HUES48 (cell line): ENCODE data around the gene LRRC52.
"Not testable (repeated sequence)": the region's sequence is repeated elsewhere in the genome, so short reads cannot be mapped to it uniquely, and the experiment has no call there.

ENCODE experiments used
- H3K27ac ChIP-seq: one replicate; pipeline ENCODE4 v1.7.0; 2013; ENCODE audit warnings: low read depth, low read length, inconsistent platforms
- H3K27me3 ChIP-seq: 2 replicates; pipeline ENCODE4 v1.6.1; 2013; ENCODE audit warnings: mild to moderate bottlenecking, low read length; ENCODE audit not compliant: control insufficient read depth, insufficient read depth
- H3K36me3 ChIP-seq: 2 replicates; pipeline ENCODE4 v1.6.1; 2013; ENCODE audit warnings: low read length; ENCODE audit not compliant: control insufficient read depth, insufficient read depth
- H3K4me1 ChIP-seq: 2 replicates; pipeline ENCODE4 v1.6.1; 2013; ENCODE audit warnings: mild to moderate bottlenecking, low read length; ENCODE audit not compliant: control insufficient read depth, insufficient read depth
- H3K4me3 ChIP-seq: 2 replicates; pipeline ENCODE4 v1.5.1; 2013; ENCODE audit warnings: mild to moderate bottlenecking, low read depth, low read length
- H3K9ac ChIP-seq: 2 replicates; pipeline ENCODE4 v1.6.1; 2013; ENCODE audit warnings: mild to moderate bottlenecking, low read depth, low read length, moderate library complexity
- H3K9me3 ChIP-seq: 2 replicates; pipeline ENCODE4 v1.6.1; 2013; ENCODE audit warnings: low read length; ENCODE audit not compliant: control insufficient read depth, insufficient read depth

The LRRC52 gene

DNA sequence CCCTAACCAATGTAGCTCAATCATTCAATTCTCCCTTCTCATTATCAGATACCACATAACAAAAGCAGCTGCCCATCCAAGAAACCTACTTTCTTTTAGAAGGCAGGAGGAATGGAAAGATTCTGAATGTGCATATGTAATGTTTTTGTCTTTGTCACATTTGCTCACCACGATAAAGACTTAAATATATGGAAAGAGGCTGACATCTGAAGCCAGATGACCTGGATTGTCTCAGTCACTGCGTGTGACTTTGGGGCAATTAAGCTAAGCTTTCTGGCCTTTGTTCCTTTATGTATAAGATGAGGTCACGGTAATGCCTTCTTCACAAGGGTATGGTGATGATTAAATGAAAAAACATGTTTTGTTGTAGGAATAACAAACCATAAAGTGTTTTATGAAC is 42.6 kb downstream of the LRRC52 start:
- Histone ChIP-seq H3K27me3 (no peaks in the 10 kb centered on the region; the same call in 1 of the 2 replicates), H3K4me1 (peaks cover 2% of the 10 kb centered on the region; the same call in 1 of the 2 replicates), H3K36me3 (no peaks in the 10 kb centered on the region), H3K4me3 (no peak overlapping the region), H3K27ac (no peak overlapping the region), H3K9me3 (no peaks in the 10 kb centered on the region), H3K9ac (no peak overlapping the region)

DNA sequence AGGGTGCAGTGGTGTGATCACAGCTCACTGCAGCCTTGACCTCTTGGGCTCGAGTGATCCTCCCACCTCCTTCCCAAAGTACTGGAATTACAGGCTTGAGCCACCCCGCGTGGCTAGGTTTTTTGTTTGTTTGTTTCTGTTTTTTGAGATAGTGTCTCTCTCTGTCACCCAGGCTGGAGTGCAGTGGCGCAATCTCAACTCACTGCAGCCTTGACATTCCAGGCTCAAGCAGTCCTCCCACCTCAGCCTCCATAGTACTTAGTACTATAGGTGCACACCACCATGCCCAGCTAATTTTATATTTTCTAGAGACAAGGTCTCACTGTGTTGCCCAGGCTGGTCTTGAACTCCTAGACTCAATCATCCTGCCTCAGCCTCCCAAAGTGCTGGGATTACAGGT is 47.6 kb downstream of the LRRC52 start:
- H3K9me3 ChIP-seq, H3K27ac ChIP-seq, H3K36me3 ChIP-seq, H3K4me1 ChIP-seq, H3K4me3 ChIP-seq, H3K27me3 ChIP-seq, H3K9ac ChIP-seq: not testable (repeated sequence)

DNA sequence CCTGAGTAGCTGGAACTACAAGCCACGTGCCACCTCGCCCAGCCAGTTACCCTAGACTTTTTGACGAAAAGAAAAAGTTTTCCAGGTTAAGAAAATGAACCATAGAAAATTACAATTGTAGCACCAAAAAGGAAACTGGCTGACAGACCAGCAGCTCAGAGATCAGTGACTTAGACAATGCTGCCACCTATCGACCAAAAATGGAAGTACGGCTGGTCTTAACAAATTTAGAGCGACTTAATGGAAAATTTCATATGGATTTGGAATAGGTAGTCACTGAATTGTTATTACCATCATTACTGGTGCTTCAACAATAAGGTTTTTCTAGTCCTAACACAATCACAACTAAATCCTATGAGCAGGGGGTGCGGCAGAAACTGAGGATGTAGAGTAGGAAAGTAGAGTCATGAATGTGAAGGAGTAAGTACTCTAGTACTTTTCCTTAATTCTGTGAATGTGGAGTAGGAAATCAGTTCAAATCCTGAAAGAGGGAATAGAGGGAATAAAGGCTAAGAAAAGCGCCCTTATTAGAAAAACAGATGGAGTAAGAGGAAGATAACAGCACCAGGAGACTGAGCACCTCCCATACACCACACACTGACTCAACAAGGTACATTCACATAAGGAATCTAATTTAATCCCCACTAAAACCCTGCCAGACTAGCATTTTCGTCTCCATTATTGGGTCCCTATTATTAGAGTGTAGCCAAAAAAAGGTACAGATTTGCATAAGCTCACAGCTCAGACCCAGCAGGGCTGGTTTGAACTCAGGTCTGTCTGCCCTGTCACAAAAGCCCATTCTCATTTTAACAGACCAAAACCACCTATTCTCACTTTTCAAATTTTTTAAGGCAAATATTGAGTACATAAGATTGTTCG is 49.4 kb downstream of the LRRC52 start:
- peaks cover 3% of the 10 kb centered on the region; the same call in 1 of the 2 replicates for H3K4me1 ChIP-seq
- no peaks in the 10 kb centered on the region for H3K9me3 ChIP-seq
- no peak overlapping the region for H3K9ac ChIP-seq
- H3K27ac ChIP-seq, result no peak overlapping the region
- no peaks in the 10 kb centered on the region for H3K36me3 ChIP-seq
- no peak overlapping the region for H3K4me3 ChIP-seq
- peaks cover 4% of the 10 kb centered on the region; the same call in 1 of the 2 replicates for H3K27me3 ChIP-seq

DNA sequence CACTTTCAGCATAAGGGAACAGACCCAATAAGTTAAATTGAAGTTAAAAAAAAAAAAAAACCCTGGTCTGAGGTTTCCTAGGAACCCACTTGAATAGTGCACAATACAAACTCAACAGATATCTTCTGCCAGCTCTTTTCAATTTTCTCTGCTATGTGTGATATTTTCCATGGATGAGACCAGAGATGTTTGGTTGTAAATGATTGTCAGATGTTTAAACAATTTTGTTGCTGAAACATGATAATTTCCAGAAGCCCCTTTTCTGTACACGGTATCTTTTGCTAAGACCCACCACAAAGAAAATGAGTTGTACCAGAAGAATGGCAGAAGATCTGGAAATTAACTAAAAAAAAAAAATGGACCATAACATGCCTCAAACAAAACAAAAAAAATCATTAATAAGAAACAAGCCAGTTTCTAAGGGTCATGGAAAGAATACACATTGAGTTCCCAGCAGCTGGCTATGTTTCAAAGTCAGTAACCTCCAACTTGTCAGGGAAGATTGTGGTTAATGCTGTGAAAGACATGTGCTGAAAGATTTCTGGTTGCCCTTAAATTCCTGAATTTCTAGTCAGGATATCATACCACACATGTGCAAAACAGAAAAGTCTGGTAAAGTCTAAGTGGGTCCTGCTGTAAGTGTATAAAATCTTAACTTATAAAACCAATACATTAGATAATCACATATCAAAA is 51.6 kb downstream of the LRRC52 start:
- H3K4me1 ChIP-seq, result peaks cover 12% of the 10 kb centered on the region
- H3K36me3 ChIP-seq, result no peaks in the 10 kb centered on the region
- peaks cover 4% of the 10 kb centered on the region; the same call in 1 of the 2 replicates for H3K27me3 ChIP-seq
- no peaks in the 10 kb centered on the region for H3K9me3 ChIP-seq
- no peak overlapping the region for H3K4me3 ChIP-seq
- no peak overlapping the region for H3K27ac ChIP-seq
- H3K9ac ChIP-seq, result no peak overlapping the region

DNA sequence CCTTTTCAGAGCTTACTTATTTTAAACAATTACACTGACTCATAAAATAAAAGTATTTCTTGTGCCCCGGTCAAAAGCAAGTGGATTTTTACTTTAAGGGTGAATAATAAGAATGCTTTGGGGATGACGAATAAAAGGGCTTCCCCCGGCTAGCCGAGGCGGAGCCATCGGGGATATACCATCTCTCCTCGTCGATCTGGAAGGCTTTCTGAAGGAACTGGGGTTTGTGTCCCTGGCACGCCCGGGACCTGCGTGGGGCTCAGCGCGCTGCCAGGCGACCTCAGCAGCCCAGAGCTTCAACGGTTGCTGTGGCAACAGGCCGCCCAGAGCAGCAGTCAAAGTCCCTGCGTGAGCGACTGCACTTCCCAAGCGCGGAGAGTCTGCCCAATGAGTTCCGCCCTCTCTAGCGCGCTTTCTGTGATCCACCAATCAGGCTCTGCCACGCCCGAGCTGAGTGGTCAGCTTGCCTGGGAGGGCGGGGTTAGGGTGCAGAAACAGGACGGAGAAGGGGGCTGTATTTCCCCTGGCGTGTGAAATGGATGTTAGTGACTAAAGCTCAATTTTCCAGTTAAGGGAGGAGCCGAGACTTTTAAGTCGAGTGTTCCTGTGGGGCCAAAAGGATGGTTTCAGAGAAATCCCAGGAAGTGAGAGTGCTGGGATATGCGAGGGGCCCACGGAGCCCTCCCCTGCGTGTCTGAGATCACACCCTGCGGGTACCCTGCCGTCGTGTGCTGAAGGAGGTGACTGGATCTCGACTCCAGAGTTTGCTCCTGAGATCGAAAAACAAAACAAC is 54.3 kb downstream of the LRRC52 start:
- Histone ChIP-seq H3K27ac (peak overlapping the region; percentile 75), H3K9ac (peak overlapping the region; percentile 80), H3K4me3 (peak overlapping the region; percentile 84), H3K4me1 (peaks cover 12% of the 10 kb centered on the region), H3K9me3 (no peaks in the 10 kb centered on the region), H3K27me3 (peaks cover 4% of the 10 kb centered on the region; the same call in 1 of the 2 replicates), H3K36me3 (no peaks in the 10 kb centered on the region)

DNA sequence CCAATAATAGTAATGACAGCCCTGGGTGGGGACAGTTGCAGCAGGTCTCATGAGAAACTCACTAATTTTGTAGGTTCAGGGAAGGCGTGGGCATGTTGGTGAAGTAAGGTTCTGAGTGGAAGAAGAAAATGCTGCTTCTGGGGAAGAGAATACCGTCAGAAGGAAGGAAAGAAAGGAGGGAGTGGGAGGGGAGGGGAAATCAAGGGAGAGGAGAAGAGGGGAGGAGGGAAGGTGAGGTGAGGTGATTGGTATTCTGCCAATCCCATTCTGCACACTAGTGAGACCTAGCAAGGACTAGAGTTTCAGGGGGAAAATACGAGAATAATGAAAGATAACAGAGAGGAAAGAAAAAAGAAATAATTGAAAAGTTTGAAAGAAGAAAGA is 54.9 kb downstream of the LRRC52 start:
- H3K27ac ChIP-seq, result peak overlapping the region; percentile 75
- H3K4me1 ChIP-seq, result peaks cover 9% of the 10 kb centered on the region
- H3K9ac ChIP-seq, result peak overlapping the region; percentile 80
- H3K4me3 ChIP-seq, result peak overlapping the region; percentile 84
- H3K36me3 ChIP-seq, result no peaks in the 10 kb centered on the region
- H3K9me3 ChIP-seq, result no peaks in the 10 kb centered on the region
- peaks cover 4% of the 10 kb centered on the region; the same call in 1 of the 2 replicates for H3K27me3 ChIP-seq

DNA sequence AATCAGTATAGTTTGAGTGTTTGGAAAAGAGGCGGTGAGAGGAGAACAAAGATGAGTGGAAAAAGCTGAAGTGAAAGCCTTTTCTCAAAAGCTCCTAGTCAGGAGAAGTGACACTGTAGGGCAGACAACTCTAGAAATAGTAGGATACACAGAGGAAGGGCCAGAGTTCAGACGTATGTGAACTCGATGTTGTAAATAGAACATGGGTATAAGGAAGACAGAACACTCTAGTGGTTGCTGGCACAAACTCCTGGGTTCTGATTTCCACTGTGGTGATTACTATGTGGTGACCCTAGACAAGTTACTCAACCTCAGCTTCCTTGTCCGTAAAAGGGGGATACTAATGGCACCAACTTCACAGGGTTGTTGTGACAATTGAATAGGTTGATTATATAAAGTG is 57.0 kb downstream of the LRRC52 start:
- H3K9me3 ChIP-seq, result no peaks in the 10 kb centered on the region
- no peak overlapping the region for H3K9ac ChIP-seq
- peaks cover 9% of the 10 kb centered on the region for H3K4me1 ChIP-seq
- H3K36me3 ChIP-seq, result no peaks in the 10 kb centered on the region
- H3K27me3 ChIP-seq, result no peaks in the 10 kb centered on the region
- no peak overlapping the region for H3K27ac ChIP-seq
- no peak overlapping the region for H3K4me3 ChIP-seq

DNA sequence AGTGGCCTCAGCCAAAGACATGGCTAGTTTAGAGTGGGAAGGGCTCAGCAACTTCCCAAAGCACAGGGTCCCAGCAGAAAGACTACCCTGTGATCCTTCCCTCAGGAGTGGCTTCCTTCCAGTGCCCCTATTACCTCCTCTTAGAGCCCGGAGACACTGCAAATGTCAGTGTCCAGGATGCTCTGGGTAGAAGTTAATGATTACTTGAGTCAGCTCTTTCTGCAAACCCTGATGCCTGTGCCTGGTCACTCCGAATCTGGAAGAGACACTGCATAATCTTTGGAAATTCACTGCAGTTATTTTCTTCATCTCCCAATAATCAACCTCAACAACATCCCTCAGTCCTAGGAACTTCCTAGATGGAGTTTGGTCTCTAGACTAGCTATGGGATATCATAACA is 60.0 kb downstream of the LRRC52 start:
- Histone ChIP-seq H3K27ac (no peak overlapping the region), H3K27me3 (no peaks in the 10 kb centered on the region), H3K9me3 (no peaks in the 10 kb centered on the region), H3K9ac (no peak overlapping the region), H3K4me3 (no peak overlapping the region), H3K4me1 (peaks cover 5% of the 10 kb centered on the region), H3K36me3 (no peaks in the 10 kb centered on the region)

DNA sequence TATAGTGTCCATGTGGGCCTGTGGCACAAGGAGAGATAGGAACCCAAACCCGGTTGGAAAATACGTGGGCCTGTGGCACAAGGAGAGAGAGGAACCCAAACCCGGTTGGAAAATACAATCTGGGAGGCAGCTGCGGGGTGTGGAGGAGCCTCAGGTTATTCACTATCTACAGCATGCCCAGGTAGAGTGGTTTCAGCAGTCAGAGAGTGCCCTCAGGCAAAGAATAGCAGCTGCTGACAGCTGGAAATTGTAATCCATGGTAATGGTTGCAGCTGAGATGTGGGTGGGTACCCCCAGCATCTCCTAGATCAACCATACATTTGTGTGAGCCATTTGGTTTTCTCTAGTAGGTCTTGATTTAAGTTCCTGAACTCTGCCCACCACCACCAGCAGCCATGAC is 61.4 kb downstream of the LRRC52 start:
- Histone ChIP-seq H3K36me3 (no peaks in the 10 kb centered on the region), H3K9ac (no peak overlapping the region), H3K27ac (no peak overlapping the region), H3K9me3 (no peaks in the 10 kb centered on the region), H3K4me3 (no peak overlapping the region), H3K27me3 (no peaks in the 10 kb centered on the region), H3K4me1 (no peaks in the 10 kb centered on the region)

DNA sequence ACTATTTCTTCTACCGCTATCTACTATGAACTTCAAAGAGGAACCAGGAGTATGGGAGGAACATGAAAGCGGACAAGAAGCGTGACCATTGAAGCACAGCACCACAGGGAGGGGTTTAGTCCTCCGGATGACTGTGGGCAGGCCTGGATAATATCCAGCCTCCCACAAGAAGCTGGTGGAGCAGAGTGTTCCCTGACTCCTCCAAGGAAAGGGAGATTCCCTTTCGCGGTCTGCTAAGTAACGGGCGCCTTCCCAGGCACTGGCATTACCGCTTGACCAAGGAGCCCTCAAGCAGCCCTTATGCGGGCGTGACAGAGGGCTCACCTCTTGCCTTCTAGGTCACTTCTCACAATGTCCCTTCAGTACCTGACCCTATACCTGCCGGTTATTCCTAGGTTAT is 62.9 kb downstream of the LRRC52 start:
- not testable (repeated sequence) for H3K4me1 ChIP-seq, H3K4me3 ChIP-seq, H3K36me3 ChIP-seq, H3K9me3 ChIP-seq, H3K27me3 ChIP-seq, H3K9ac ChIP-seq, H3K27ac ChIP-seq
